GM21619 (cell line): ENCODE results near the gene RIN3.

Source experiments
- ATAC-seq: cut with Tn5 transposase; IDR thresholded peaks from one replicate; pipeline ENCODE4 v1.9.1; 2021; ENCODE audit not compliant: unreplicated experiment

The RIN3 gene

GRCh38 chr14:92644970-92645515 is 131.5 kb downstream of the RIN3 start:
- no peak for ATAC-seq

DNA sequence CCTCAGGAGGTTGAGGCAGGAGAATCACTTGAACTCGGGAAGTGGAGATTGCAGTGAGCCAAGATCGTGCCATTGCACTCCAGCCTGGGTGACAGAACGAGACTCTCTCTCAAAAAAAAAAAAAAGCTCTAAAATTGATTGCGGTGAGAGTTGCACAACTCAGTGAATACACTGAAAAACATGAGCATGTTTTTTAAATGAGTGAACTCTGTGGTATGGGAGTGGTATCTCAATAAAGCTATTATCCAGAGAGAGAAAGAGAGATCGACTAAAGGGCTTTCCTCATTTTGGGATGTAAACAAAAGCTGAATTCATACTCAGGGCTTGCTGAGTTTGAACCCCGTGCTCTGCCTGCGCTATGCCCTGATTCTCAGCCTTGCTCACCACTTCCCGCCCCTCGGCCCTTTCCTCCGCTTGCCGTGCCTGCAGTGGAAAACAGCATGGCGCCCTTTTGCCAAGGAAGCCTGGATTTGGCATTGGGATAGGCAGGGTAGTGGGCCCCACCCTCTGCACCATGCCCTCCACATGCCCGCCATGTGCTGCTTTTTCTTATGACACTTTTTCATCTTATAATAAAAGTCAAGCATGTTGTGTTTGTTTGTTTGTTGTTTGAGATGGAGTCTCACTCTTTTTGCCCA is 132.4 kb downstream of the RIN3 start:
- ATAC-seq: no peak

GRCh38 chr14:92646952-92647796 is 133.6 kb downstream of the RIN3 start:
- no peak for ATAC-seq

DNA sequence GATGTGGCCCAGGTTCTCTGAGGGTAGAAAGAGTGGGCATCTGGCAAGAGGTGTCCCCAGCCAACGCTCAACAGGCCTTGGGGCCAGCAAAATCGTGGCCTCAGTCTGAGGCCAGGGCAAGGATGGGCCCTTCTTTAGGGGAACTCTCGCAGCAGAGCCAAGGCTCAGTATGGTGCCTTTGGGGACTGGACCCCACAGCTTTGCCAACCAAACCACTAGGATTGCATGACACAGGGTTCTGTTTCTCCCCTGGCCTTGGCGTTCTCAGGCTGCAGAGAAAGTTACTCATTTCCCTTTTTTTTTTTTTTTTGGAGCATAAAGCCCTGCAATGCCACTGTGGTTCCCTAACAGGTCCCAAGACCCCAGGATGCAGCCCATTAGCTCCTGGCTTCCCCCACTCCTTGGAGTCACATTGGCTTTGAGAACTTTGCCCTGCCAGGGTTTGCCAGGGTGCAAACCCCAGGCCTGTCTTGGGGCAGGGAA is 134.3 kb downstream of the RIN3 start:
- ATAC-seq: no peak

GRCh38 chr14:92649066-92649465 is 135.5 kb downstream of the RIN3 start:
- ATAC-seq: no peak

DNA sequence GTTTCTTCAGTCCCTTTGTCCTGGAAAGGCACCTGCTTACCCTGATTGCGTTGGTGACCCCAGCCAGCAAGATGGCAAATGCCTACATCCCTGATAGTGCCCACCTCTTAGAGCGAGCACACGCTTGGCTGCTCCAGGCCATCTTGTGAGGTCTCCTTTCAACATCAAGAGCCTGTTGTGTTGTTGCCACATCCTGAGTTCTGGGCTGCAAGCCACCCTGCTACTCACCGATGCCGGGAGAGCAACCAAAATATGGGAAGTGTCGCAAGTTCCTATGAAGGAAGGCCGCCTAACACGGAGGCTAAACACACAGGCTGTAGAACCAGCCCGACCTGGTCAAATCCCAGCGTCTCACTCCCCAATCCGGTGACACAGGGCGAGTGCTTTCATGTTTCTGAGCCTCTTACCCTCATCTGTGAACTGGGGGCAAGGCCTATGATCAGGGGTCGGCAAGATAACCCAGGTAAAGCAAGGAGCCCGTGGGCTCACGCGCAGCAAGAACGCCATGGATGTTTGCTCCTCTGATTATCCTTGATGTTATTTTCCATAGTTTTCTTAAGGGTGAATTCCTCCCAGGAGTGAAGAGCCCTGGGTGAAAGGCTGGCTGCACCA is 136.5 kb downstream of the RIN3 start:
- ATAC-seq: no peak

DNA sequence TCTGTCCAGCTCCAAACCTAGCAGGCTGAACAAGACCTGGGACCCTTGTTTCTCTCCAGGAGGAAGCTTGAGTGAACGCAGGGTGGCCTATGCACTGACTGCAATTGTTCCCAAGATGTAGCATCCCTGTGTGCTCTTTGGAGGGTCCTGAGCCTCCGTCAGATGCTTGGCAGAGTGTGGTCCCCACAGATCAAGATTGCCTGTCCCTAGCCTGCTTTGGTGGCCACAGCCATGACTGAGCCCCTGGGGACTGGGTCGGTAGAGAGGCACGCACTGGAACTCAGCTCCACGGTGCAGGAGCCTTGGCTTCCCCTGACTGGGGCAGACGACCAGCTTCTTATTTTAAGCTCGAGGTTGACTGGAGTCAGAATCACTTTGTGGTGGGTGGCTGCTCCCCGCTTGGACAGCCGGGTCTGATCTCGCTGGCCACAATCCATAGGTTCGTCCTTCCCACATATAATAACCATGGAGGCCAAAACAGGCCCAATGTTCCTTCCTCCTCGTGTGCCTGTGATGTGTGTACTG is 137.1 kb downstream of the RIN3 start:
- ATAC-seq: no peak

- ATAC-seq: peak; percentile 69
Measured at GRCh38 chr14:92651106-92651757, 137.7 kb downstream of the RIN3 start.

- ATAC-seq: no peak
Measured at GRCh38 chr14:92651758-92652406, 138.3 kb downstream of the RIN3 start.

- ATAC-seq: no peak
Measured at GRCh38 chr14:92652413-92653151, 139.0 kb downstream of the RIN3 start.

DNA sequence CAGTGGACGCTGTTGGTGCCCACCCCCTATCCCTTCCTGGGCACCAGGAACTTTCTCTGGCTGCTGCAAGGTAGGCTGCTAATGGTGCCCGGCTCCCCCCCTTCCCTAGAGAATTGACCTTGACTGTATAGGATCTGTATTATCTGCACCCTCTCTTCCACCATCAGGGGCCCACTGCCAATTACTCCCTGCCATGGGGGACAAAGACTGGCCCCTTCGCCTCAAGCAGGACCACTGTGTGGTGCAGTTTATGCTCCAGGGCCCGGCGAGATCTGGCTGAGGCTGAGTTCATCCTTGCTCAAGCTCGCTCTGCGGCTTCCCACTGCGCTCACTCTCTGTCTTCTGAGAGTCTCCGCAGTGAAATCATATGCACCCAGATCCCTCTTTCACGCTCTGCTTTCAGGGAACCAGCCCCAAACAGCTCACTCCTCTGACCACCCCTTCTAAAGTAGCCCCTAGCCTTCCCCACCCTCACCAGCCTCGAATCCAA is 139.6 kb downstream of the RIN3 start:
- no peak for ATAC-seq

GRCh38 chr14:92654239-92654901 is 140.8 kb downstream of the RIN3 start:
- no peak for ATAC-seq

DNA sequence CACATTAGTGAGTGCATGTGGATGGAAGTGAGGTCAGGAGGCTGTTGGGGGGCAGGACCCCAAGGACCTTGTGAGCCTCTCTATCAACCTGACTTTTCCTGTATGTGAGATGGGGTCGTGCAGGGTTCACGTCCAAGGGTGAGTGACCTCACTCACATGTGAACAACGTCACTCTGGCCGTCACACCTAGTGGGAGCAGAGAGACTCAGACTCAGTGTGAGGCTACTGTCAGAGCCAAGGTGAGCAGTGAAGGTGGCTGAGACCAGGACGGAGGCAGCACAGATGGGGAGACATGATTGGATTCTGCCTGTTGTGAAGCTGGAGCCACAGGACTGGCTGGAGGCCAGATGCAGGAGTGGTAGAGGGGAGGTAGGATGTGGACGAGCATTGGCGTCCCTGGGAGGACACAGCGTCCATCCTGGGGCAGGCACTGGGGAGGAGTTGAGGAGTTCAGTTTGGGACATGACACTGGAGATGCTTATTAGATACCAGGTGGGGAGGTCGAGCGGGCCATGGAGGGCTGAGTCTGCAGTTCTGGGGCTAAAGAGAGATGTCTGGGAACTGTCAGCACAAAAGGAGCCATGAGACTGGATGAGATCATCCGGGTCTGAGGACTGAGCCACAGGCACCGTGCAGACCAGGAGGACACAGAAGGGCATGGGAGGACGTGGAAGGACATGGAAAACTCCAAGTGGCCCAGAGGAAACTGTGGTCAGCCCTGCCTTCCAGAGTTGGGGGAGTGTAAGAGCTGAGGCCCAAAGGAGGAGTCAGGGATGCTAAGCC is 142.0 kb downstream of the RIN3 start:
- no peak for ATAC-seq

GRCh38 chr14:92656306-92657081 is 142.9 kb downstream of the RIN3 start:
- ATAC-seq: no peak

- ATAC-seq: no peak
Measured at GRCh38 chr14:92657457-92658142, 144.0 kb downstream of the RIN3 start.

DNA sequence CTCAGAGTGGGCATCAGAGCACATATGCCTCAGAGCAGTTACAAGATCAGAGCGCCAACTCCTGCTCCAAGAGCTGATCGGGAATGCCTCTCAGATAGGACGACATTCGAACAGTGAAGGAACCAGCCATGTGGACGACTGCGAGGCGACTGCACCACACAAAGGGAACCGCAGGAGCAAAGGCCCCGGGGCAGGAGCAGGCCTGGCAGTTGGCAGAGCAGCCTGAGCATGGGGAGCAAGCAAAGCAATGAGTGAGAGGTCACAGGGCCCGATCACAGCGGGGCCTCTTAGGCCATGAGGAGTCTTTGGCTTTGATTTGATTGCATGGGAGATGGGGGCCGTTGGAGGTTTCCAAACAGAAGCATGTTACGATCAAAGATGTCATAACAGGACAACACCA is 144.6 kb downstream of the RIN3 start:
- no peak for ATAC-seq

DNA sequence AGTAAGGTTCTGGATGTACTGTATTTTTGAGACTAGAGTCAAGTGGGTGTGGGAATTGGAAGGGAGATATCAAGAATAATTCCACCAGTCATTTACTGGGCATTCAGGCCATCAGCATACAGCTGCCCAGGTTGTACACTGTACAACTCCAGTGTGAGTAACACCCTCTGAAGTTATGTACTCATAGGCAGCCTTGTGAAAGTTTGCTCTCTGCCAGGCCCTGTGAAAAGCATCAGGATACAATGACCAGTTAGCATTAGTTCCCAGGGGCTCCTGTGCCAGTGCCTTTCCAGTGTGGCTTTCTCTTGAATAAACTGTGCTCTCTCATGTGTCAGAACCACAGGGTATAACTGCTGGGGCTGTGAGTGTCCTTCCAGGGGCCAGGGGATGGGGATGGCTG is 145.1 kb downstream of the RIN3 start:
- ATAC-seq: no peak
